Measurements from ENCODE around the gene ACP1.

ACP1 gene

GRCh38 chr2:231521-232185 is 33.1 kb upstream of the ACP1 start:
- FAIRE-seq: no peak
- TF ChIP-seq, protein P1, sequence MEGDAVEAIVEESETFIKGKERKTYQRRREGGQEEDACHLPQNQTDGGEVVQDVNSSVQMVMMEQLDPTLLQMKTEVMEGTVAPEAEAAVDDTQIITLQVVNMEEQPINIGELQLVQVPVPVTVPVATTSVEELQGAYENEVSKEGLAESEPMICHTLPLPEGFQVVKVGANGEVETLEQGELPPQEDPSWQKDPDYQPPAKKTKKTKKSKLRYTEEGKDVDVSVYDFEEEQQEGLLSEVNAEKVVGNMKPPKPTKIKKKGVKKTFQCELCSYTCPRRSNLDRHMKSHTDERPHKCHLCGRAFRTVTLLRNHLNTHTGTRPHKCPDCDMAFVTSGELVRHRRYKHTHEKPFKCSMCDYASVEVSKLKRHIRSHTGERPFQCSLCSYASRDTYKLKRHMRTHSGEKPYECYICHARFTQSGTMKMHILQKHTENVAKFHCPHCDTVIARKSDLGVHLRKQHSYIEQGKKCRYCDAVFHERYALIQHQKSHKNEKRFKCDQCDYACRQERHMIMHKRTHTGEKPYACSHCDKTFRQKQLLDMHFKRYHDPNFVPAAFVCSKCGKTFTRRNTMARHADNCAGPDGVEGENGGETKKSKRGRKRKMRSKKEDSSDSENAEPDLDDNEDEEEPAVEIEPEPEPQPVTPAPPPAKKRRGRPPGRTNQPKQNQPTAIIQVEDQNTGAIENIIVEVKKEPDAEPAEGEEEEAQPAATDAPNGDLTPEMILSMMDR (IDR thresholded peaks at IDR 0.05; ENCODE audit: insufficient read depth, missing control alignments): no peak
- DNase-seq (ENCODE audit: insufficient read length, low spot score): no peak

- FAIRE-seq (no peak), DNase-seq (ENCODE audit: insufficient read length, low spot score) (no peak)
- TF ChIP-seq, protein P1 (IDR thresholded peaks at IDR 0.05; ENCODE audit: insufficient read depth, missing control alignments): no peak
Observed at GRCh38 chr2:233030-233429, 31.7 kb upstream of the ACP1 start.

- FAIRE-seq (no peak), DNase-seq (ENCODE audit: insufficient read length, low spot score) (no peak)
- TF ChIP-seq, protein P1 (IDR thresholded peaks at IDR 0.05; ENCODE audit: insufficient read depth, missing control alignments): no peak
Observed at GRCh38 chr2:234421-234820, 30.3 kb upstream of the ACP1 start.

GRCh38 chr2:236993-237539 is 27.7 kb upstream of the ACP1 start:
- FAIRE-seq: no peak
- TF ChIP-seq, protein P1 (IDR thresholded peaks at IDR 0.05; ENCODE audit: insufficient read depth, missing control alignments): no peak
- no peak for DNase-seq (ENCODE audit: insufficient read length, low spot score)

DNA sequence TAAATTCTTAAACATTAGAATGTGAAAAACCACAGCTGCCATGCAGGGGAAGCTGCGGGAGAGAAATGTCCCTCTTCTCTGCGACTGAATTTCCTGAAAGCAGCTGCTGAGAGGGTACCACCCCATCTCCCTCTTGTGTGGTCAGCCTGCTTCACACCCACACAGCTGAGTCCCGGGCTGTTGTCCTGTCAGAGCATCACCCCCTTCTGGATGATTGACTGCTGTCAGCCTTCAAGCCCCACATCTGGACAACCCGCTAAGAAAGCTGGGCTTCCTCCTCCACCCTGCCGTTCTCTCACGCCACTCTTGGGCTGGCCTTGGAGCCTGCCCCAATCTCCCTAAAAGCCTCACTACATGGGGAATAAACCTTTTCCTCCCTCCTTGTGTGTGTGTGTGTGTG is 26.9 kb upstream of the ACP1 start:
- TF ChIP-seq, protein P1 (IDR thresholded peaks at IDR 0.05; ENCODE audit: insufficient read depth, missing control alignments): no peak
- DNase-seq (ENCODE audit: insufficient read length, low spot score) (no peak), FAIRE-seq (no peak)

DNA sequence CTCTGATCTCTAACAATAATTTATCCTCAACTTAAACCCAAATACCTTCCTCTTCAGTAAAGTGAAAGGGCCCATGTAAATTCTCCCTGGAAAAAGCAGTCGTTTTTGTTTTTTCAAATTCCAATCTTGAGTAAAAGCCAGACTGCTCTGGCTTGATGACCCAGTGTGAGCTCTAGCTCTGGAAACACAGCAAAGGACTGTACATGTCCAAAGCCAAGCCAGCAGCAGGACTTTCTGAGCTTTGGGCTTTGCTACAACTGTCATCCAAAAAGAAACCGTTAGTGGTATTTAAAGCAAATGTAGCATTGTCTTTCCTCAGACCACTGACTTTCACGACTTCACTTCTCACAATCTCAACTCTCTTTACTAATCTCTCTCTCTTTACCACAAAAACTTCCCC is 26.3 kb upstream of the ACP1 start:
- TF ChIP-seq, protein P1 (IDR thresholded peaks at IDR 0.05; ENCODE audit: insufficient read depth, missing control alignments): no peak
- FAIRE-seq (no peak), DNase-seq (ENCODE audit: insufficient read length, low spot score) (no peak)

DNA sequence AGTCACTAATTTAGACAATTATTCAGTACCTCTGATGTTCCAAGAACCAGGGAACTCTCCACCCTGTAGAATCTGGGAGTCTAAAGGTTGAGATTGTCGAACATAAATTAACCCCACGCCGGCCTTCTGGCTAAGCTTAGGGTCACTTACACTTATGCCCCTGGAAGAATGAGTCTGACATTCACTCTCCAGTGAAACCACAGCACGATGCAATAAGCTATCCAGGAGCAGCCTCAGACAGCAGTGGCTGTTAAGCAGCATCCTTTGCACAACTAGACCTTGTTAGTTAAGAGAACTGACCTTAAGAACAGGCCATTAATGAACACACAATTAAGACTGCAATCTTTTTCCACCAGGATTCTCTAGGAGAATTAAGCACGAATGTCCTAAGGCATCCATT is 25.9 kb upstream of the ACP1 start:
- no peak for FAIRE-seq

More for the DNA sequence above, 25.9 kb upstream of the ACP1 start:
- DNase-seq (ENCODE audit: insufficient read length, low spot score): no peak
- TF ChIP-seq, protein P1 (IDR thresholded peaks at IDR 0.05; ENCODE audit: insufficient read depth, missing control alignments): no peak

Measured in D721Med (cell line).